Endodermal cell (in vitro differentiated cells): ENCODE measurements around the gene WNK1. TPM values are rescaled to one million over a fixed set of nuclear protein-coding genes. Genes with fewer than 3 reads are reported as not detected.
A peak's percentile ranks its signal among the peaks of the same experiment; 100 is the strongest.

Experiments used
- DNase-seq: peaks from one replicate; pipeline ENCODE4 v3.0.0-alpha.2; 2017
- H3K27ac ChIP-seq: 2 replicates; pipeline ENCODE4 v1.5.1; 2013; ENCODE audit warnings: mild to moderate bottlenecking, low read depth, low read length, moderate library complexity
- H3K27me3 ChIP-seq: 2 replicates; pipeline ENCODE4 v1.6.1; 2013; ENCODE audit warnings: mild to moderate bottlenecking, low read length, moderate library complexity; ENCODE audit not compliant: insufficient read depth, control insufficient read depth, poor library complexity, severe bottlenecking
- H3K36me3 ChIP-seq: 2 replicates; pipeline ENCODE4 v1.7.0; 2013; ENCODE audit warnings: mild to moderate bottlenecking, low read length, moderate library complexity; ENCODE audit not compliant: control insufficient read depth, insufficient read depth
- H3K4me1 ChIP-seq: one replicate; pipeline ENCODE4 v1.7.0; 2013; ENCODE audit warnings: low read length; ENCODE audit not compliant: control insufficient read depth, insufficient read depth
- H3K4me3 ChIP-seq: 2 replicates; pipeline ENCODE4 v1.5.1; 2013; ENCODE audit warnings: mild to moderate bottlenecking, low read length, moderate library complexity
- H3K9ac ChIP-seq: 2 replicates; pipeline ENCODE4 v1.6.1; 2013; ENCODE audit warnings: mild to moderate bottlenecking, low read length, moderate library complexity; ENCODE audit not compliant: poor library complexity, severe bottlenecking; ENCODE audit errors: extremely low read depth
- H3K9me3 ChIP-seq: 2 replicates; pipeline ENCODE4 v1.6.1; 2013; ENCODE audit warnings: mild to moderate bottlenecking, low read length, moderate library complexity; ENCODE audit not compliant: control insufficient read depth
- H3K27ac Mint-ChIP-seq: 2 replicates; pipeline ENCODE4 v1.8.0; 2020; ENCODE audit warnings: mixed read lengths
- H3K27me3 Mint-ChIP-seq: 2 replicates; pipeline ENCODE4 v1.8.0; 2021; ENCODE audit warnings: mild to moderate bottlenecking, mixed read lengths; ENCODE audit not compliant: insufficient read depth
- H3K36me3 Mint-ChIP-seq: 2 replicates; pipeline ENCODE4 v1.8.0; 2020; ENCODE audit warnings: low read depth, mixed read lengths
- H3K4me1 Mint-ChIP-seq: 2 replicates; pipeline ENCODE4 v1.8.0; 2020; ENCODE audit warnings: mixed read lengths
- H3K4me3 Mint-ChIP-seq: 2 replicates; pipeline ENCODE4 v1.8.0; 2020; ENCODE audit warnings: mild to moderate bottlenecking, moderate library complexity, mixed read lengths
- H3K9me3 Mint-ChIP-seq: 2 replicates; pipeline ENCODE4 v1.8.0; 2020; ENCODE audit warnings: mild to moderate bottlenecking, mixed read lengths
- CTCF ChIP-seq: fragments of 200-600 bp; sonication (generic); conservative IDR thresholded peaks from 2 replicates; pipeline ENCODE4 v1.5.0; 2021; ENCODE audit warnings: antibody characterized with exemption, mild to moderate bottlenecking
- WGBS, 2 experiments: methylation state at CpG; one replicate each; pipeline versions ENCODE4 v1.1.5 to v1.1.7; 2013; ENCODE audit warnings: missing lambda C conversion rate in 2 of 2, mixed read lengths in 1 of 2; ENCODE audit not compliant: insufficient coverage in 1 of 2, insufficient read length in 1 of 2; 5-methylcytosine and 5-hydroxymethylcytosine counted together
- total RNA-seq, 2 donors: library from RNA; stranded (reverse); fragmentation: NEBNext Ultra II Directional in 1 of 2; extraction: Animal tissue kit (Norgen Biotek cat#: 25700) in 1 of 2; gene quantifications; 2 replicates in 1 of 2; 3 replicates in 1 of 2; pipeline ENCODE4 v1.2.1, GENCODE V29; 2021

WNK1 gene
- total RNA-seq, 2 donors from 2014 or later: 199 to 412 TPM

GRCh38 chr12:897386-897785, 145.0 kb downstream of the WNK1 start:
- Mint-ChIP-seq H3K27me3 (no peaks in the 10 kb centered on the region), H3K9me3 (no peaks in the 10 kb centered on the region), H3K36me3 (peaks cover 86% of the 10 kb centered on the region), H3K4me1 (peaks cover 4% of the 10 kb centered on the region), H3K4me3 (no peak overlapping the region), H3K27ac (no peak overlapping the region)
- H3K4me3 ChIP-seq: no peak overlapping the region
- TF ChIP-seq CTCF: no peak
- WGBS, 2 experiments: 94% methylated on average over 3 to 4 of the region's 4 CpGs
- no peaks in the 10 kb centered on the region for H3K27me3 ChIP-seq
- no peak overlapping the region for H3K9ac ChIP-seq
- H3K36me3 ChIP-seq: peaks cover 85% of the 10 kb centered on the region
- H3K9me3 ChIP-seq: no peaks in the 10 kb centered on the region
- no peak for DNase-seq
- no peaks in the 10 kb centered on the region for H3K4me1 ChIP-seq
- H3K27ac ChIP-seq: no peak overlapping the region

- no peaks in the 10 kb centered on the region for H3K27me3 Mint-ChIP-seq
- Histone ChIP-seq H3K9ac (no peak overlapping the region), H3K9me3 (no peaks in the 10 kb centered on the region), H3K4me1 (peaks cover 14% of the 10 kb centered on the region), H3K27me3 (no peaks in the 10 kb centered on the region), H3K36me3 (peaks cover 89% of the 10 kb centered on the region), H3K27ac (no peak overlapping the region), H3K4me3 (no peak overlapping the region)
- H3K4me1 Mint-ChIP-seq: peaks cover 43% of the 10 kb centered on the region
- peaks cover 81% of the 10 kb centered on the region for H3K36me3 Mint-ChIP-seq
- H3K4me3 Mint-ChIP-seq: no peak overlapping the region
- TF ChIP-seq CTCF: no peak
- peak overlapping the region; percentile 83 for H3K27ac Mint-ChIP-seq
- DNase-seq: no peak
- H3K9me3 Mint-ChIP-seq: no peaks in the 10 kb centered on the region
- 100% methylated on average over 2 to 3 of the region's 3 CpGs for WGBS, 2 experiments
Measured at GRCh38 chr12:902581-902980, 150.2 kb downstream of the WNK1 start.

- Mint-ChIP-seq H3K4me3 (no peak overlapping the region), H3K36me3 (peaks cover 81% of the 10 kb centered on the region), H3K27ac (peak overlapping the region; percentile 83), H3K4me1 (peaks cover 43% of the 10 kb centered on the region), H3K9me3 (no peaks in the 10 kb centered on the region), H3K27me3 (no peaks in the 10 kb centered on the region)
- 93 to 97% methylated on average over 3 to 5 of the region's 5 CpGs for WGBS, 2 experiments
- no peak for TF ChIP-seq CTCF
- no peaks in the 10 kb centered on the region for H3K9me3 ChIP-seq
- no peak overlapping the region for H3K27ac ChIP-seq
- H3K9ac ChIP-seq: no peak overlapping the region
- H3K4me3 ChIP-seq: no peak overlapping the region
- H3K4me1 ChIP-seq: peaks cover 14% of the 10 kb centered on the region
- peaks cover 89% of the 10 kb centered on the region for H3K36me3 ChIP-seq
- peak; percentile 22 for DNase-seq
- H3K27me3 ChIP-seq: no peaks in the 10 kb centered on the region
Measured at GRCh38 chr12:903055-903454, 150.7 kb downstream of the WNK1 start.
